Left ventricle myocardium inferior (tissue), 1 donor: ENCODE data around the gene GADD45G. TPM values are rescaled to one million over a fixed set of nuclear protein-coding genes. Genes with fewer than 3 reads are reported as not detected.
A peak's percentile ranks its signal among the peaks of the same experiment; 100 is the strongest.

Source experiments
- DNase-seq: peaks from one replicate; pipeline ENCODE4 v3.0.0-alpha.2; 2020
- H3K27ac ChIP-seq: fragments of 200-600 bp; replicated peaks from 2 replicates; pipeline ENCODE4 v1.8.0; 2021
- H3K27me3 ChIP-seq: fragments of 200-600 bp; 2 replicates; pipeline ENCODE4 v1.8.0; 2021; ENCODE audit warnings: low read depth
- H3K36me3 ChIP-seq: fragments of 200-600 bp; 2 replicates; pipeline ENCODE4 v1.8.0; 2021
- H3K4me1 ChIP-seq: fragments of 200-600 bp; 2 replicates; pipeline ENCODE4 v1.8.0; 2021
- H3K4me3 ChIP-seq: fragments of 200-600 bp; 2 replicates; pipeline ENCODE4 v1.8.0; 2021; ENCODE audit warnings: mild to moderate bottlenecking, moderate library complexity
- H3K9me3 ChIP-seq: fragments of 200-600 bp; replicated peaks from 2 replicates; pipeline ENCODE4 v1.8.0; 2021
- CTCF ChIP-seq: fragments of 200-600 bp; IDR thresholded peaks from 2 replicates; pipeline ENCODE4 v1.8.0; 2021; ENCODE audit warnings: antibody characterized with exemption, mild to moderate bottlenecking, borderline replicate concordance
- intact Hi-C: fragments of 100-400 bp; cut with micrococcal nuclease; formaldehyde crosslinking; loops from one replicate; pipeline ENCODE4 v1.11.0; 2022
- total RNA-seq: library from RNA; stranded (reverse); fragmentation: NEBNext Ultra II Directional; extraction: Animal tissue kit (Norgen Biotek cat#: 25700); gene quantifications from one replicate; pipeline ENCODE4 v1.2.1, GENCODE V29; 2021
- donor health status: DM: no; HTN: yes; CAD: no; lungs with severe emphysema.

Gene GADD45G
- total RNA-seq, 1 donor from 2014 or later = 44.5 TPM

GRCh38 chr9:89649039-89649691 lies 44.4 kb downstream of the GADD45G start:
- Histone ChIP-seq H3K4me3 (no peak overlapping the region), H3K36me3 (no peaks in the 10 kb centered on the region), H3K27ac (no peak overlapping the region), H3K4me1 (no peaks in the 10 kb centered on the region), H3K9me3 (no peaks in the 10 kb centered on the region), H3K27me3 (no peaks in the 10 kb centered on the region)
- DNase-seq = no peak
- no peak for TF ChIP-seq CTCF
- intact Hi-C loops = no loop called here

- TF ChIP-seq CTCF = no peak
- Histone ChIP-seq H3K4me1 (peaks cover 12% of the 10 kb centered on the region), H3K27me3 (no peaks in the 10 kb centered on the region), H3K4me3 (no peak overlapping the region), H3K36me3 (no peaks in the 10 kb centered on the region), H3K9me3 (no peaks in the 10 kb centered on the region), H3K27ac (no peak overlapping the region)
- intact Hi-C loops = no loop called here
- no peak for DNase-seq
Observed at GRCh38 chr9:89654025-89654662, 49.3 kb downstream of the GADD45G start.

- H3K4me1 ChIP-seq = peaks cover 12% of the 10 kb centered on the region
- TF ChIP-seq CTCF = no peak
- H3K27ac ChIP-seq = peak overlapping the region; percentile 40
- no peak for DNase-seq
- intact Hi-C loops = no loop called here
- no peaks in the 10 kb centered on the region for H3K9me3 ChIP-seq
- no peaks in the 10 kb centered on the region for H3K27me3 ChIP-seq
- H3K4me3 ChIP-seq = no peak overlapping the region
- H3K36me3 ChIP-seq = no peaks in the 10 kb centered on the region
Observed at GRCh38 chr9:89655056-89655989, 50.5 kb downstream of the GADD45G start.

Other genes with a start within 250 kb of the GADD45G start
- 17.1 TPM for gene SEMA4D, start 106.9 kb upstream of the GADD45G start, total RNA-seq